Epithelial cell of prostate (primary cell): ENCODE data around the gene RMND1.
"Not testable (repeated sequence)": the region's sequence is repeated elsewhere in the genome, so short reads cannot be mapped to it uniquely, and the experiment has no call there.

Source experiments
- DNase-seq: peaks from one replicate; pipeline ENCODE4 v3.0.0-alpha.2; 2011; ENCODE audit warnings: low read depth, low spot score
- H3K27ac ChIP-seq: fragments of 450-650 bp; 2 replicates; pipeline ENCODE4 v1.5.1; 2017; ENCODE audit warnings: mild to moderate bottlenecking

RMND1 gene

GRCh38 chr6:151455751-151456398 is 3.9 kb upstream of the RMND1 start:
- not testable (repeated sequence) for H3K27ac ChIP-seq, DNase-seq

GRCh38 chr6:151452750-151453427 is 963 bp upstream of the RMND1 start:
- no peak for DNase-seq
- H3K27ac ChIP-seq, result peak overlapping the region; percentile 89

GRCh38 chr6:151451417-151451949 is 443 bp downstream of the RMND1 start:
- DNase-seq, result no peak
- H3K27ac ChIP-seq, result peak overlapping the region; percentile 89

GRCh38 chr6:151450928-151451327 is 998 bp downstream of the RMND1 start:
- DNase-seq, result not testable (repeated sequence)
- H3K27ac ChIP-seq, result peak overlapping the region; percentile 89

GRCh38 chr6:151448623-151449022 is 3.3 kb downstream of the RMND1 start:
- no peak for DNase-seq

GRCh38 chr6:151447237-151447636 is 4.7 kb downstream of the RMND1 start:
- no peak for DNase-seq
- H3K27ac ChIP-seq, result peak overlapping the region; percentile 86

More at GRCh38 chr6:151448623-151449022, 3.3 kb downstream of the RMND1 start:
- no peak overlapping the region for H3K27ac ChIP-seq

- peak overlapping the region; percentile 86 for H3K27ac ChIP-seq
Measured at GRCh38 chr6:151445482-151445881, 6.4 kb downstream of the RMND1 start.

GRCh38 chr6:151443911-151444621 is 7.9 kb downstream of the RMND1 start:
- DNase-seq, result no peak
- peak overlapping the region; percentile 26 for H3K27ac ChIP-seq

More at GRCh38 chr6:151445482-151445881, 6.4 kb downstream of the RMND1 start:
- DNase-seq, result no peak

GRCh38 chr6:151443454-151443853 is 8.5 kb downstream of the RMND1 start:
- DNase-seq, result no peak

GRCh38 chr6:151442371-151442770 is 9.6 kb downstream of the RMND1 start:
- H3K27ac ChIP-seq, result no peak overlapping the region
- no peak for DNase-seq

More at GRCh38 chr6:151443454-151443853, 8.5 kb downstream of the RMND1 start:
- no peak overlapping the region for H3K27ac ChIP-seq

- no peak for DNase-seq
- no peak overlapping the region for H3K27ac ChIP-seq
Measured at GRCh38 chr6:151441390-151442166, 10.3 kb downstream of the RMND1 start.

- no peak overlapping the region for H3K27ac ChIP-seq
- no peak for DNase-seq
Measured at GRCh38 chr6:151440930-151441329, 11.0 kb downstream of the RMND1 start.

GRCh38 chr6:151440498-151440897 is 11.4 kb downstream of the RMND1 start:
- H3K27ac ChIP-seq, result no peak overlapping the region
- DNase-seq, result no peak

- no peak for DNase-seq
Measured at GRCh38 chr6:151437401-151437800, 14.5 kb downstream of the RMND1 start.

GRCh38 chr6:151436802-151437201 is 15.1 kb downstream of the RMND1 start:
- H3K27ac ChIP-seq, result peak overlapping the region; percentile 9
- DNase-seq, result no peak

More at GRCh38 chr6:151437401-151437800, 14.5 kb downstream of the RMND1 start:
- H3K27ac ChIP-seq, result peak overlapping the region; percentile 9

GRCh38 chr6:151436300-151436699 is 15.6 kb downstream of the RMND1 start:
- no peak for DNase-seq
- H3K27ac ChIP-seq, result no peak overlapping the region

- DNase-seq, result no peak
Measured at GRCh38 chr6:151434369-151434768, 17.6 kb downstream of the RMND1 start.

GRCh38 chr6:151432651-151433050 is 19.3 kb downstream of the RMND1 start:
- DNase-seq, result no peak
- no peak overlapping the region for H3K27ac ChIP-seq

More at GRCh38 chr6:151434369-151434768, 17.6 kb downstream of the RMND1 start:
- H3K27ac ChIP-seq, result no peak overlapping the region

GRCh38 chr6:151431337-151431736 is 20.6 kb downstream of the RMND1 start:
- DNase-seq, result no peak
- H3K27ac ChIP-seq, result no peak overlapping the region

GRCh38 chr6:151430886-151431285 is 21.0 kb downstream of the RMND1 start:
- no peak overlapping the region for H3K27ac ChIP-seq

More at GRCh38 chr6:151430886-151431285, 21.0 kb downstream of the RMND1 start:
- DNase-seq, result no peak
